ENCODE results near the gene FCF1.
A peak's percentile ranks its signal among the peaks of the same experiment; 100 is the strongest.
"Not testable (repeated sequence)": the region's sequence is repeated elsewhere in the genome, so short reads cannot be mapped to it uniquely, and the experiment has no call there.

FCF1 gene

DNA sequence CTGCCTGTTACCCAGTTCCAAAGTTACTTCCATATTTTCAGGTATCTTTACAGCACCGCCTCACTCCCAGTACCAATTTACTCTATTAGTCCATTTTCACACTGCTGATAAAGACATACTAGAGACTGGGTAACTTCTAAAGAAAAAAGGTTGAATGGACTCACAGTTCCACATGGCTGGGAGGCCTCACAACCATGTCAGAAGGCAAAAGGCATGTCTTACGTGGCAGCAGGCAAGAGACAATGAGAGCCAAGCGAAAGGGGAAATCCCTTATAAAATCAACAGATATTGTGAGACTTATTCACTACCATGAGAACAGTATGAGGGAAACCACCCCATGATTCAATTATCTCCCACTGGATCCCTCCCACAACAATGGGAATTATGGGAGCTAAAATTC, 9.9 kb upstream of the FCF1 start:
- DNase-seq, result no peak

DNA sequence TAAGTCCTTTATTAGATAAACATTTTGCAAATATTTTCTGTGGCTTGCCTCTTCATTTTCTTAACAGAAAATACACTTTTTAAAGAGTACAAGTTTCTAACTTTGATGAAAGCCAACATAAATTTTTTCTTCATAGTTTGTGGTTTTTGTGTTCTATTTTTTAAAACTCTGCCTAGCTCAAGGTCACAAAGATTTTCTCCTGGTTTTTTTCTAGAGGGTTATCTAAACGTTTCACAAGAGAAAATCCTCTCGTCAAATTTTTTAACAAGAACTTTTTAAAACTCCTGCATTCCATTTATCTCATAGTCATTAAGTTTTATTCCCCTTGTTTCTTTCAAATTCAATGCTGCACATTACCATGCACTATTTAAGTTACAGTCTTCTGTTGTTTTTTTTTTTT, 8.3 kb upstream of the FCF1 start:
- no peak for DNase-seq

DNA sequence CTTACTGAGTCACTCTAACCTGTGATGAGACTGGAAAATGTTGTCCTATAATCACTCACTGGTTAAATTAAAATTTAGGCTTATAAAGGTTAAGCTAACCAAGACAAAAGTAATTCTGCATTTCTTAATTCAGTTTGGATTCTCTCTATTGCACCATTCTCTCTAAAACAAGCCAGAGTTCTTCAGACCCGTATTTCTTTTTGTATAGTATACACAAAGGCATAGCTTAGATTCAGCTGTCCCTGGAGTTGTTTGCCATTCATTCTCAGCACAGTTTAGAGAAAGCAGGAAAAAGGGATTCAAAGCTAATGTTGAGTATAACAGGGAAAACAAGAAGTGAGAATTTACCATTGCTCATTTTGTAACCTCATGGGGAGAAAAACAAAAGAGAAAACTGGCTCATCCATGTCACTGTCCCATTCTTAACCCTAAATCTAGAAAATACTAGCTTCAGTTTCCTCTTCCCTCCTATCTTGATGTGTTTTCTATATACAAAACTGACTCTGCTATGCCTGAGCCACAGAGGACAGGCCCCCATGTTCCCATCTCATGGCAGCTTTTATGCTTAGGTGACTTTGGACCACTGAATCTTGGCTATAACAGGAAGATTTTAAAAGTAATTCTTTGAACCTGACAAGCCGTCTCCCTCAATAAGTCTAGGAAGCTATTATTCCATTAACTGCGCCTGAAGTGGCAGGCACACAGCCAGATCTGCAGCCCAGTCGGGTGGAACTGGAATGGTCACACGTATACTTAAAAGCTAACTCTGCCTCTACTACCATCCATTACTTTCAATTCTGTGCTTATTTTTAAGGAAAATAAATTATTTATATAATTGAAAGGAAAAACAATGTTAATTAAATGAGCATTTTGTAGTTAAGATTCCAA, 7.1 kb upstream of the FCF1 start:
- no peak for DNase-seq

DNA sequence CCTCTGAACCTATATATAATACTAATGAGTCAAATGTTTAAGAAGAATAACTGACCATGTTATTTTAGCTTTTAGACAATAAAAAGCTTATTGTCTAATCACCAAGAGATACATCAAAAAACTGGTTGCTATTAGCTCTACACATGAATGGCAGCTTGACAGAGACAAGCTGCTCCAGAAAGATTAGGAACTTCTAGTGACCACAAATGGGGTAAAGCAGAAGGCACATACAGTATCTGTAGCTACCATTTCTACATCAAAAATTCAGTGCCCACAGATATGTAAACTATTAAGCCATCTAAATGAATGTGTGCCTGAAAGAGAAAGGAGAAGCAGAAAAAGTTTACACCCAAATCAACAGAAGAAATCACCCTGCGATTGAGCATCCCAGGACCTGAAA, 2.5 kb upstream of the FCF1 start:
- DNase-seq, result no peak

DNA sequence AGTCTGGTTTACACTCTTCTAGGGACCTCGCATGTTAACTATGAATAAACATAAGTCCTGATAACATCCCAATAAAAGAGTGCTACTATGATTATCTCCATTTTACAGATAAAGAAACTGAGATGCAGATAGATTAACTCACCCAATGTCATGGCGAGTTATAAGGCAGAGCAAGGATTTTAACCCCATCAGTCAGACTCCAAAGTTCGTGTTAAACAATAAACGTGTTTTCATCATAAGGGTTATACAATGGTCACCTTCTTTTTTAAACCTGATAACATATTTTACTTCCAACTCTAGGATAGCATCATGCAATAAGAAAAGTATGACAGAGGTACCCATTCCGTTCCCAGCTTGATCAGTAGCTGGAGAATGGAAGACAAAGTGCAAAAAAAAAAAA, 1.3 kb upstream of the FCF1 start:
- DNase-seq, result no peak

DNA sequence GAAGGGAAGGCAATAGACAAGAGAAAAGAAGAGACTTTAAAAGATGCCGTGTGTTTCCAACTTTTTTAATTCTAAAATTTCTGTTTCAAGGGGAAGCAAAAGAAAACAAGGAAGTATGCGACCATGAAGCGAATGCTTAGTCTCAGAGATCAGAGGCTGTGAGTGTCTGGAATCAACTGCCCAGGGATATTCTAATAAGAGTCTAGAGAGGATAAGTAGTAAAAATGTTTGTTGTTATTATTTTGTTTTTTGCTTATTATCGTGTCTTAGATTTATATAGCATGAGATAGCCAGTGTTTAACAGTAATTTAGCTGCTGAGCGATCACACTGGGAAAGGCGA, 421 bp downstream of the FCF1 start:
- DNase-seq, result no peak

DNA sequence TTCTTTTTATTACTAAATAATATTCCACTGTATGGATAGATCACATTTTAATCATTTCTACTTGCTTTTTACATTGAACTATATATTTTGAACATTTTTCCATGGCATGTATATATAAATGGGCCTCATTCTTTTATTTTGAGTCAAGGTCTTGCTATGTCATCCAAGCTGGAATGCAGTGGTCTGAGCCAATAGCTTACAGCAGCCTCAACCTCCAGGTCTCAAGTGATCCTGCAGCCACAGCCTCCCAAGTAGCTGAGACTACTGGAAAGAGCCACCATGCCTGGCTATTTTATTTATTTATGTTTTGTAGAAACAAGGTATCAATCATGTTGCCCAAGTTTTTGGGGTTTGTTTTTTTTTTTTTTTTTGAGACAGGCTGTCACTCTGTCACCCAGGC, 7.6 kb downstream of the FCF1 start:
- no peak for DNase-seq

DNA sequence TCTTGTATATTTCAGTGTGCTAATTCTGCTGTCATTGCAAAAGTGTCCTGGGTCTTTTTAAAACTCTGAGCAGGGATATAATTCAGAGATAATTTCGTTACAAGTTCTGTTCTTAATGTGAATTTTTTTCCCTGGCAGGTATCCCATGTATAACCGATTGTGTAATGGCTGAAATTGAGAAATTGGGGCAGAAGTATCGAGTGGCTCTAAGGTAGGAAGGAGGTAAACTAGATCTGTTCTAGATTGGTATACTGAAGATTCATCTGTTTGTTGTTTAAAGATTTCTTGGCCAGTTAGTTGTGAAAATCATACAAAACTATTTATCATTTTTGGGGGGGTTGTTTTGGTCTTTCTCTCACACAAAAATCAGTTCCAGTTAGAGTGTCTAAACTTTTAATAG, 10.2 kb downstream of the FCF1 start:
- DNase-seq, result no peak

DNA sequence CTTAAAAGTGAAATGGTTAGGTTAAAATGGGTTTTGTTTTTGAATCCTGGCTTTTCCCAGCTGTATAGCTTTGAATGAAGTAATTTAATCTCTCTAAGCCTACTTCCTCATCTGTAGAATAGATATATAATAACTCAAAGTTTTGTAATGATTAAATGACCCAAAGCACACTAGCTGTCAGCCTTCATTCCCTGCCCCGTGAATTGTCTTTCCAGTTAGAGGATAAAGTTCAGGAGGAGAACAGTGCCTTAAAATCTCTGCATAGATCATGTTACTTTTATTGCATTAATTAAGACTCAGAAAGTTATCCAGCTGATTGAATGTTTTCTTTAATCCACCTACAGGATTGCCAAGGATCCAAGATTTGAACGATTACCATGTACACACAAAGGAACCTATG, 19.4 kb downstream of the FCF1 start:
- DNase-seq, result no peak

DNA sequence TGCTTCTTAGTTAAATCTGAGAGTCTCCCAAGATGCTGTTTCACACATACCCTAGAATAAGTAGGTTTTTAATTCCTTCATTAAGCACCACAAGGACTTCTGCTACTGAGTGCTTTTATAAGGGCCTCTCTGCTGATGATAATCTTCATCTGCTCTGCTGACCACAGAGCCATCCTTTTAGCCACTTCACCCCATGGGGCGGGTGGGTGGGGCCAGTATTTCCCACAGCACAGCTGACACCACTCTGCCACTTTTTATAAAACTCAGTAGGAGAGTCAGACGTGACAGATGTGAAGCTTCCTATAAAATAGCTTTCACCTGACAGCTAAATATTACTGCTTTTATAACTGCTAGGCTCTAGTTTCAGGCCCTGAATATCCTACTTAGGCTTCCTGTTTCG, 20.3 kb downstream of the FCF1 start:
- no peak for DNase-seq

DNA sequence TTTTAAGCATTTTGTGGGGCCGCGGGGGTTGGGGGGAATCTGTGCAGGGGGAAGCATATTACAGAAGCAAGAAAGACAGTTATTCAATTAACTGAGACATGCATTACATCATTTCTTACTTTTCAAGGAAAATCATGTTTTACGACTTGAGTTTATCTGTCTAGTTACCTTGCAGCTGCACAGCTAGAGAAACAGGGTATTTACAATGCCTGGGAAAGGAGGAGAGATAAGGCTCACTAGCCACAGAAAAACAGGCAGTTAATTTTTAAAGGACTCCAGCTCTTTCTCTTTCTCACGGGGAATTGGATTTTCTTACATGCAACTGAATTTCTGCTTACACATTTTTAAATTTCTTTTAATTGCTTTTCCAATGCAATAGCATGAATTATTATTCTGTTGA, 22.2 kb downstream of the FCF1 start:
- no peak for DNase-seq

DNA sequence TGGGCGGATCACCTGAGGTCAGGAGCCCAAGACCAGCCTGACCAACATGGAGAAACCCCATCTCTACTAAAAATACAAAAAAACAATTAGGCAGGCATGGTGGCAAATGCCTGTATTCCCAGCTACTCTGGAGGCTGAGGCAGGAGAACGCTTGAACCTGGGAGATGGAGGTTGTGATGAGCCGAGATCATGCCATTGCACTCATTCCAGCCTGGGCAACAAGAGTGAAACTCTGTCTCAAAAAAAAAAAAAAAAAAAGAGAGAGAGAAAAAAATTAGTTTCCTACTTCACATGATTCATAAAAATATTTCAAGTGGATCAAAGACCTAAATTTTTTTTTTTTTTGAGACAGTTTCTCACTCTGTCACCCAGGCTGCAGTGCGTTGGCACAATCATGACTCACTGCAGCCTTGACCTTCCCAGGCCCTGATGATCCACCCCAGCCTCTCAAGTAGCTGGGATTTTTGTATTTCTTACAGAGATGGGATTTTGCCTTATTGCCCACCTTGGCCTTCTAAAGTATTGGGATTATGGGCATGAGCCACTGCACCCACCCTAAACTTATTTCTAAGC, 24.9 kb downstream of the FCF1 start:
- DNase-seq, result no peak

DNA sequence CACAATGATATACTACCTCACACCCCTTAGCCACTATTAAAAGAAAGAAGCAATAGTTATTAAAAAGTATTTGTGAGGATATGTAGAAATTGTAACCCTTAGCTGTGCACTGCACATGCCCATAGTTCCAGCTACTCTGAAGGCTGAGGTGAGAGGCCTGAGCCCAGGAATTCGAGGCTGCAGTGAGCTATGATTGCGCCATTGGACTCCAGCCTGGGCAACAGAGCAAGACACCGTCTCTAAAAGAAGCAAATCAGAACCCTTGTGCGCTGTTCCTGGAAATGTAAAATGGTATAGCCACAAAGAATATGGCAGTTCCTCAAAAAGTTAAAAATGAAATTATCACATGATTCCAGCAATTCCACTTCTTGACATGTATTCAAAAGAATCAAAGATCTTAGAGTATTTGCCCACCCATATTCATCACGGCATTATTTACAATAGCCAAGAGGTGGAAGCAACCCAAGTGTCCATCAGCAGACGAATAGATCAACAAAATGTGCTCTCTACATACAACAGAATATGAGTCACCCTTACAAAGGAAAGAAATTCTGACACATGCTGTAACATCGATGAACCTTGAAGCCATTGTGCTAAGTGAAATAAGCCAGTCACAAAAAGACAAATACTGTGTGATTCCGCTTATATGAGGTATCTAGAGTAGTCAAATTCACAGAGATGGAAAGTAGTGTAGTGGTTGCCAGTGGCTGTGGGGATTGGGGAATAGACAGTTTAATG, 26.5 kb downstream of the FCF1 start:
- DNase-seq, result no peak

DNA sequence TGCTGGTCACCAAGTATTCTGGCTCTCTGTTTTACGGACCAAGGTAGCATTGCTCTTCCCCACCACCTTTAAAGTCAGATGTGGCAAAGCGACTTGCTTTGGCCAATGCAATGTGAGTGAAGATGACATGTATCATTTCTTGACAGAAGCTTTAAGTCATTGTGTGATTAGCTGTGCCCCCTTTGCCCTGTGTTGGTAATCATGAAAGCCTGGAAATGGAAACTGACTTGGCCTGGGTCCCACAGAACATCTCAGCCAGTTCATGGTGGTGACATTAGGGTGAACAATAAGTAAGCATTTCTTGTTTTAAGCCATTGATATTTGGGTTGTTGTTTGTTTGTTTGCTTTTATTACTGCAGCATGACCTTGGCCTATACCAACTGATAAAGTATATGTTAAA, 34.3 kb downstream of the FCF1 start:
- no peak for DNase-seq

DNA sequence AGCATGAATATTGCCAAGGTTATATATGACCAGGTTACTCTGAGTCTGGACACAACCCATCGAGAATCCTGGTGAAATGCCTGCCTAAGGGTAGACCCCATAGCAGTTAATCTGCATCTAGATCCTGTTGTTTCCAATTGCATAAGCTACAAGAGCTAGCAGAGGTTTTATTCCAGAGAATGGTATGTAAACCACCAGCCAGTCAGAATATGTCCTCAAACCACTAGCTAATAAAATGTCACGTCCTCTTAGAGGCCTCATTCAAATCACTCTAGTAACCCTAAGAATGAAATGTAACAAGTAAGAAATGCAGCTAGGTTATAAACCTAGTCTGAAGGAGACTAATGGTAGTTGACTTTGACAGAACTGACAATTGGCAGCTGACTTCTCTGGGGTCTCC, 41.2 kb downstream of the FCF1 start:
- no peak for DNase-seq

DNA sequence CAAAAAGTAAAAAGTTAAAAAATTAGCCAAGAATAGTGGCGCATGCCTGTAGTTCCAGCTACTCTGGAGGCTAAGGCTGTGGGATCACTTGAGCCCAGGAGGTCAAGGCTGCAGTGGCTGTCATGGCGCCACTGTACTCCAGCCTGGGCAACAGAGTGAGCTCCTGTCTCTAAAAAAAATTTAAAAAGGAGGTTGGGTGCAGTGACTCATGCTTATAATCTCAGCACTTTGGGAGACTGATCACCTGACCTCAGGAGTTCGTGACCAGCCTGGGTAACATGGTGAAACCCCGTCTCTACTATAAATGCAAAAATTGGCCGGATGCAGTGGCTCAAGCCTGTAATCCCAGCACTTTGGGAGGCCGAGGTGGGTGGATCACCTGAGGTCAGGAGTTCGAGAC, 42.0 kb downstream of the FCF1 start:
- DNase-seq, result no peak

DNA sequence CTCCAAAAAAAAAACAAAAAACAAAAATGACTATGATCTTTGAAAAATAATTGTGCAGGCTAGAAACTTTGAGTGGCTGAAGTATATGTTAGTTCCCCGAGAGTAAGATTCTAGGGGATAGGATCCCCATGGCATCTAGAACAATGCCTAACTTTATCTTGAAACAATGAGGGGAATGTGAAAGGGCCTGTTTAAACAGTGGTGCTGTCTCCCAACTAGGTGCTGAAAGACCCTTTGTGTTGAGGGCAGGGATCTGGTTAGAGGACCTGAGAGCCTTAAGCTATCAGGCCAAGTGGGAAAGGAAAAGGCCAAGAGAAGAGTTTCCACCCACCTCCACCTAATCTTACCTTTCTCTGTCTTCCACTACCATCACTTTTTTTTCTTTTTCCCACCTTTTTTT, 43.4 kb downstream of the FCF1 start:
- DNase-seq, result no peak

DNA sequence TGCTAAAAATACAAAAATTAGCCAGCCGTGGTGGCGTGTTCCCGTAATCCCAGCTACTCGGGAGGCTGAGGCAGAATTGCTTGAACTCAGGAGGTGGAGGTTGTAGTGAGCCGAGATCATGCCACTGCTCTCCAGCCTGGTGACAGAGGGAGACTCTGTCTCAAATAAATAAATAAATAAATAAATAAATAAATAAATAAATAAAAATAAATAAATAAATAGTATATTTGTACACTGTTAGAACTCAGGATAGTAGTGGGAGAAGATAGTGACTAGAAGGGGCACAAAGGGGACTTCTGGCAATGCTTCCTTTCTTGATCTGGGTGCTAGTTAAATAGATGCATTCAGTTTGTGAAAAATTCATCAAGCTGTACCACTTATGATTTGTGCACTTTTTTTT, 45.6 kb downstream of the FCF1 start:
- not testable (repeated sequence) for DNase-seq

DNA sequence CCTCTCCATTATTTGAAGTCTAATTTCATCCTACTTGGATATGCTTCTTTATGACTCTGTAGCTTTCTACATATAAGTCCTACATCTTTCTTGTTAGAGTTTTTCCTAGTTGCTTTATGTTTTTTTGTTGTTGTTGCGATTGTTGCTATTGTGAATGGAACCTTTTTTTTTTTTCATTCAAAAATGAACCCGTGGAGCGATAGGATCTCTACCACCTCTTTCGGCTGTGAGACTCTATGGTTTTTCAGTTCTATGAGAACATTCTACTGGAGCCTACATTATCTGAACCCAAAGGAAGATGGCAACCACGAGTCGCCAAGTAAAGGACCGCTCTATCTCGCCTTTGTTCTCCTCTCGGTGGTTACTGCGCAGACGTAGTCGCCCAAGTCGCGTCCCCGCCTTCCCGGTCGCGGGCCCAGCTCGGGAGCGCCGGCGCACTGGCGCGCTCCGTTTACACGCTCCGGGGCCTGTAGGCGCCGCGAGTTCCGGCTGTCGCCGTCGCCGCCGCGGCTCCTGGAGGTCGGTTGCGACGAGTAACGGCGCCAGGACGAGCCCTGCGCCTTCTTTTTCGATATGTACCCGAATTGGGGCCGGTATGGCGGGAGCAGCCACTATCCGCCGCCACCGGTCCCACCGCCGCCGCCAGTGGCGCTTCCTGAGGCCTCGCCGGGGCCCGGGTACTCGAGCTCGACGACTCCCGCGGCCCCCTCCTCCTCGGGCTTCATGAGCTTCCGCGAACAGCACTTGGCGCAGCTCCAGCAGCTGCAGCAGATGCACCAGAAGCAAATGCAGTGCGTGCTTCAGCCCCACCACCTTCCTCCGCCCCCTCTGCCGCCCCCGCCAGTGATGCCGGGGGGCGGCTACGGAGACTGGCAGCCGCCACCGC, 50.2 kb downstream of the FCF1 start, which contains the start of gene YLPM1:
Gene YLPM1, plus strand, starts transcription at position 400 of the 886 bp plus-strand sequence. Its CDS starts 174 bp downstream, at position 574.
- DNase-seq, result peak; percentile 87 to 91

DNA sequence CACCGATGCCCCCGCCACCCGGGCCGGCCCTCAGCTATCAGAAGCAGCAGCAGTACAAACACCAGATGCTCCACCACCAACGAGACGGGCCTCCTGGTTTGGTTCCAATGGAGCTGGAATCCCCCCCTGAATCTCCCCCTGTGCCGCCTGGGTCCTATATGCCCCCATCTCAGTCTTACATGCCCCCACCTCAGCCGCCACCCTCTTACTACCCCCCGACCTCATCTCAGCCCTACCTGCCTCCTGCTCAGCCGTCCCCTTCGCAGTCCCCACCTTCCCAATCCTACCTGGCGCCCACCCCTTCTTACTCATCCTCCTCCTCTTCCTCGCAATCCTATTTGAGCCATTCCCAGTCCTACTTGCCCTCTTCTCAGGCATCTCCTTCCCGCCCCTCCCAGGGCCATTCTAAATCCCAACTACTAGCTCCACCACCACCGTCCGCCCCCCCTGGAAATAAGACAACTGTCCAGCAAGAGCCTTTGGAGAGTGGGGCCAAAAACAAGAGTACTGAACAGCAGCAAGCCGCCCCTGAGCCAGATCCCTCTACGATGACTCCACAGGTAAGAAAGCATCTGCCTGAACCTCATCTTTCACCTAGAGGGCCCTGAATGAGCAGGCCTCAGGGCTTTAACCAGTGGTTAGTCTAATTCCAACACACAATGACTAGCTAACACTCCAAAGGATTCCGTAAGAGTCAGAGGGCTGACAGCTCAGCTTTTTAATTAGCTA, 51.0 kb downstream of the FCF1 start:
- DNase-seq, result peak; percentile 10 to 28

DNA sequence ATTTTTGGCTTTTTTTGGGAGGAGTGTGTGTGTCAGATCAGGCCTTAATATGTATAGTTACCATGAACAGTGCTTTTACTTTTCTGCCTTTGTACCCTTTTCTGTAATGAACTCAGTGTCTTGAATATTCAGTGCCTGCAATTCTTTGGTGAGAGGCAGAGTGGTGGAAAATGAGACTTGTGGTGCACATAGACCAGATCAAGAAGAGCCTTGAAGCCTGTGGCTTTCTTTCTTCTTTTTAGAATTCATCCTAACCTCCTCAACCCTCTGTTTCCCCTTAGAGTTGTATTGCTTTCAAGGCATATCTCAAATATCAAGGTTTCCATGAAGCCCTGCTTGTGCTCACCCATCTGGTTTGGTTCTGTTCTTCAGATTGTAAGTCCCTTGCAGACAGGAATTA, 52.8 kb downstream of the FCF1 start:
- DNase-seq, result no peak

DNA sequence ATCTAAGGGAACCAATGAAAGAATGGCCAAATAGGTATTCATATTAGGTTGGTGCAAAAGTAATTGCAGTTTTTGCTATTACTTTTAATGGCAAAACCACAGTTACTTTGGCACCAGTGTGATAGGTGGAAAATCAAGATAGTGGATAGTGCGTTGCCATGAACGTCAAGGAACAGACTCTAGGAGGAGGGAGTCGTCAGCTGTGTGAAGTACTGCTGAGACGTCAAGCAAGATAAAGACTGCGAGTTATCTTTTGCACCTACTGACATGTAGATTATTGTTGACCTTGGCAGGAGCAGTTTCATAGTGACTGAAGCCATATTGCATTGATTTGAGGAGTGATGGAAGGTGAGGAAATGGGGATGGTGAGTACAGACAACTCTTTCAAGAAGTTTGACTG, 58.5 kb downstream of the FCF1 start:
- DNase-seq, result no peak

All from activated CD4-positive, alpha-beta T cell treated with anti-CD3 and anti-CD28 coated beads, Interleukin-2, amount 50 U/mL, for 48 hours (primary cell).